Vagina (tissue), 2 donors: Measurements from ENCODE around the gene PM20D1.

Source experiments
- POLR2A ChIP-seq, 2 donors: fragments of 450-650 bp; IDR thresholded peaks; one replicate each; pipeline ENCODE4 v1.6.1; 2017; ENCODE audit warnings: antibody characterized with exemption in 2 of 2, mild to moderate bottlenecking in 2 of 2, moderate library complexity in 2 of 2
- POLR2AphosphoS5 ChIP-seq, 2 donors: sonication (generic); formaldehyde crosslinking; IDR thresholded peaks; one replicate each; pipeline ENCODE4 v1.9.0; 2017; ENCODE audit warnings: antibody characterized with exemption in 2 of 2, mild to moderate bottlenecking in 2 of 2, low read depth in 1 of 2; ENCODE audit not compliant: insufficient read depth in 1 of 2
- TF ChIP-seq, protein P1 (sequence below), 3 experiments: fragments of 450-650 bp in 2 of 3; fragments of 200-600 bp in 1 of 3; sonication (generic) in 1 of 3; IDR thresholded peaks; one replicate each; pipeline ENCODE4 v1.5.1; 2017 to 2019; ENCODE audit warnings: antibody characterized with exemption in 3 of 3, mild to moderate bottlenecking in 2 of 3, moderate library complexity in 2 of 3

DNA sequence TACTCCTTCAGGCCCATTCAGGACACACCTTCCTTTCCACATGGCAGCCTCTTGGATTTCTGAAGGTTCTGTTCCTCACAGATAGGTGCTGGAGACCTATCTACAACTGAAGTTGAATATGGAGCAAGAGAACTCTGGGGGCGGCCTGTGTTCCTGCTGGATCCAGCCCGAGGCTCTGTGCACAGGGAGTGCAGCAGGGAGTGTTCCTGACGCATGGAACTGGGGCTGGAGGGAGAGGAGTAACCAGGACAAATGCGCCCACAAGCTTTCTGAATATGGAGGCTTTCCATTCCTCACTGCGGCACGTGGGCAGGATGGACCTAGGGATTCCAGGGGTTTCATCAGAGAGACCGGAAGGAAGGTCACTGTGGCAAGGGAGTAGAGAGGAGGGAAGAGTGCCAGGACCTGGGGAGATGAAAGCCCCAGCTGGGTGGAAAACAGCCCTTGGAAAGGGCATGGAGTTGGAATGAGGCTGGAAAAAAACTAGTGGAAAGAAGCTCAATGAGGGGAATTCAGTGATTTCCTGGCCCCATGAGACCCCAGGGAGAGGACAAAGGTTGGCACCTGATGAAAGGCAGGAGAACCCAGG, 12.5 kb downstream of the PM20D1 start:
- TF ChIP-seq, protein P1, sequence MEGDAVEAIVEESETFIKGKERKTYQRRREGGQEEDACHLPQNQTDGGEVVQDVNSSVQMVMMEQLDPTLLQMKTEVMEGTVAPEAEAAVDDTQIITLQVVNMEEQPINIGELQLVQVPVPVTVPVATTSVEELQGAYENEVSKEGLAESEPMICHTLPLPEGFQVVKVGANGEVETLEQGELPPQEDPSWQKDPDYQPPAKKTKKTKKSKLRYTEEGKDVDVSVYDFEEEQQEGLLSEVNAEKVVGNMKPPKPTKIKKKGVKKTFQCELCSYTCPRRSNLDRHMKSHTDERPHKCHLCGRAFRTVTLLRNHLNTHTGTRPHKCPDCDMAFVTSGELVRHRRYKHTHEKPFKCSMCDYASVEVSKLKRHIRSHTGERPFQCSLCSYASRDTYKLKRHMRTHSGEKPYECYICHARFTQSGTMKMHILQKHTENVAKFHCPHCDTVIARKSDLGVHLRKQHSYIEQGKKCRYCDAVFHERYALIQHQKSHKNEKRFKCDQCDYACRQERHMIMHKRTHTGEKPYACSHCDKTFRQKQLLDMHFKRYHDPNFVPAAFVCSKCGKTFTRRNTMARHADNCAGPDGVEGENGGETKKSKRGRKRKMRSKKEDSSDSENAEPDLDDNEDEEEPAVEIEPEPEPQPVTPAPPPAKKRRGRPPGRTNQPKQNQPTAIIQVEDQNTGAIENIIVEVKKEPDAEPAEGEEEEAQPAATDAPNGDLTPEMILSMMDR (IDR thresholded peaks at IDR 0.05), result no peak
- no peak for TF ChIP-seq POLR2AphosphoS5 (IDR thresholded peaks at IDR 0.05; ENCODE audit: insufficient read depth in 1 of 2, low read depth in 1 of 2)
- TF ChIP-seq POLR2A (IDR thresholded peaks at IDR 0.05), result no peak
